Kidney (tissue), 14 donors: Measurements from ENCODE around the gene DAPL1. TPM values are rescaled to one million over a fixed set of nuclear protein-coding genes. Genes with fewer than 3 reads are reported as not detected.
"Not testable (repeated sequence)": the region's sequence is repeated elsewhere in the genome, so short reads cannot be mapped to it uniquely, and the experiment has no call there.

Source experiments
- DNase-seq, 5 donors: peaks; one replicate each; pipeline ENCODE4 v3.0.0-alpha.2; 2013 to 2020
- FAIRE-seq: peaks from 2 replicates; lab custom pipeline; 2012; peaks lifted over from hg19 to GRCh38; lab: Jason Lieb, UNC
- H3K27ac ChIP-seq, 2 donors: one replicate each; pipeline ENCODE4 v1.7.0; 2013; ENCODE audit warnings: low read depth in 2 of 2, low read length in 2 of 2, inconsistent platforms in 1 of 2
- H3K27me3 ChIP-seq: one replicate; pipeline ENCODE4 v1.7.1; 2013; ENCODE audit warnings: low read length, inconsistent platforms; ENCODE audit not compliant: control insufficient read depth, insufficient read depth
- H3K36me3 ChIP-seq, 3 donors: one replicate each; pipeline versions ENCODE4 v1.7.0 to v1.7.1; 2013; ENCODE audit warnings: low read length in 3 of 3, control low read depth in 1 of 3, inconsistent platforms in 1 of 3; ENCODE audit not compliant: insufficient read depth in 3 of 3, control insufficient read depth in 2 of 3
- H3K4me1 ChIP-seq, 3 donors: one replicate each; pipeline versions ENCODE4 v1.7.0 to v1.7.1; 2013; ENCODE audit warnings: low read length in 3 of 3, inconsistent platforms in 1 of 3, low read depth in 1 of 3; ENCODE audit not compliant: control insufficient read depth in 2 of 3, insufficient read depth in 2 of 3
- H3K4me3 ChIP-seq, 3 donors: one replicate each; pipeline versions ENCODE4 v1.7.0 to v1.8.1; 2013; ENCODE audit warnings: low read length in 3 of 3, control low read depth in 1 of 3, inconsistent platforms in 1 of 3
- H3K9ac ChIP-seq, 3 donors: one replicate each; pipeline versions ENCODE4 v1.7.0 to v1.7.1; 2013; ENCODE audit warnings: low read length in 3 of 3, control low read depth in 1 of 3, inconsistent platforms in 1 of 3
- H3K9me3 ChIP-seq, 3 donors: one replicate each; pipeline versions ENCODE4 v1.7.0 to v1.7.1; 2013; ENCODE audit warnings: low read length in 3 of 3, control low read depth in 1 of 3, inconsistent platforms in 1 of 3; ENCODE audit not compliant: control insufficient read depth in 2 of 3, insufficient read depth in 1 of 3
- intact Hi-C: fragments of 100-400 bp; cut with DNase I; formaldehyde crosslinking; loops from one replicate; pipeline ENCODE4 v1.11.1; 2022
- polyA plus RNA-seq: library from polyadenylated mRNA; stranded (reverse); fragments of 350-450 nt; fragmentation: Illumina TruSeq; extraction: RNeasy Lipid Tissue Mini Kit (QIAGEN cat#74804); gene quantifications from one replicate; pipeline ENCODE4 v1.2.3, GENCODE V29; 2014; ENCODE audit warnings: low read depth, low replicate concordance; ENCODE audit not compliant: insufficient read depth
- total RNA-seq: library from RNA; stranded (reverse); fragmentation: NEBNext Ultra II Directional; extraction: Animal tissue kit (Norgen Biotek cat#: 25700); gene quantifications from one replicate; pipeline ENCODE4 v1.2.1, GENCODE V29; 2021
- TF ChIP-seq, protein P1 (sequence below): IDR thresholded peaks from 3 replicates; pipeline ENCODE4 v1.5.1; 2012; ENCODE audit warnings: mild to moderate bottlenecking, moderate library complexity, borderline replicate concordance; ENCODE audit not compliant: insufficient read depth; ENCODE audit errors: extremely low read depth
- donor health status: control.
- donor health status: control.
- donor health status: control.
- donor health status: control.
- donor health status: control.
- donor health status: DM: yes; HTN: yes; CAD: no.
- donor health status: Normal renal cell carcinoma (clear cell type).

DAPL1 gene
- total and polyA plus RNA-seq, 2 donors from 2014 or later: 0.50 to 3.6 TPM

DNA sequence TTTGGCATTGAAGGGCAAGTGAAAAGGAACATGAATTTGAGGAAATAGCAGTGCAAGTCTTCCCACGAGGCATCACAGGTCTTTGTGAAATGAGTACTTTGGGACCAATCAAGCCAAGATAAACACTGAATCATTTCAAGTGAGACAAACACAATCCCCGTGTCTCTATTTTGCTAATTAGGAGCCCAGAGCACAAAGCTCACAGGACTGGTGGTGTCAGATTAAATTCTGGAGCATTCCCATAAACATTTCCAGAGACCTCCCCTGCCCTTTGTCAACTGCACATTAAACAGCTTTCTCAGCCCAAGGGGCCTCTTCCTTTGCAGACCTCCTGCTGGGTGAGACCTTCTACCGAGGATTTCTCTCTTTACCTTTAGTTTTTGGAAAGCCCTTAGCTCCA, 50.7 kb downstream of the DAPL1 start:
- H3K36me3 ChIP-seq: no peaks in the 10 kb centered on the region
- H3K4me3 ChIP-seq: no peak overlapping the region
- TF ChIP-seq, protein P1, sequence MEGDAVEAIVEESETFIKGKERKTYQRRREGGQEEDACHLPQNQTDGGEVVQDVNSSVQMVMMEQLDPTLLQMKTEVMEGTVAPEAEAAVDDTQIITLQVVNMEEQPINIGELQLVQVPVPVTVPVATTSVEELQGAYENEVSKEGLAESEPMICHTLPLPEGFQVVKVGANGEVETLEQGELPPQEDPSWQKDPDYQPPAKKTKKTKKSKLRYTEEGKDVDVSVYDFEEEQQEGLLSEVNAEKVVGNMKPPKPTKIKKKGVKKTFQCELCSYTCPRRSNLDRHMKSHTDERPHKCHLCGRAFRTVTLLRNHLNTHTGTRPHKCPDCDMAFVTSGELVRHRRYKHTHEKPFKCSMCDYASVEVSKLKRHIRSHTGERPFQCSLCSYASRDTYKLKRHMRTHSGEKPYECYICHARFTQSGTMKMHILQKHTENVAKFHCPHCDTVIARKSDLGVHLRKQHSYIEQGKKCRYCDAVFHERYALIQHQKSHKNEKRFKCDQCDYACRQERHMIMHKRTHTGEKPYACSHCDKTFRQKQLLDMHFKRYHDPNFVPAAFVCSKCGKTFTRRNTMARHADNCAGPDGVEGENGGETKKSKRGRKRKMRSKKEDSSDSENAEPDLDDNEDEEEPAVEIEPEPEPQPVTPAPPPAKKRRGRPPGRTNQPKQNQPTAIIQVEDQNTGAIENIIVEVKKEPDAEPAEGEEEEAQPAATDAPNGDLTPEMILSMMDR: no peak
- no peaks in the 10 kb centered on the region for H3K9me3 ChIP-seq
- intact Hi-C loops: no loop called here
- H3K27ac ChIP-seq: no peak overlapping the region
- FAIRE-seq (no peak), DNase-seq (peak in 3 of 5 donors; percentile 18 to 63 (median 63))
- peaks cover 3 to 4% (median 4%) of the 10 kb centered on the region in 3 donors for H3K4me1 ChIP-seq
- H3K9ac ChIP-seq: no peak overlapping the region
- no peaks in the 10 kb centered on the region for H3K27me3 ChIP-seq

DNA sequence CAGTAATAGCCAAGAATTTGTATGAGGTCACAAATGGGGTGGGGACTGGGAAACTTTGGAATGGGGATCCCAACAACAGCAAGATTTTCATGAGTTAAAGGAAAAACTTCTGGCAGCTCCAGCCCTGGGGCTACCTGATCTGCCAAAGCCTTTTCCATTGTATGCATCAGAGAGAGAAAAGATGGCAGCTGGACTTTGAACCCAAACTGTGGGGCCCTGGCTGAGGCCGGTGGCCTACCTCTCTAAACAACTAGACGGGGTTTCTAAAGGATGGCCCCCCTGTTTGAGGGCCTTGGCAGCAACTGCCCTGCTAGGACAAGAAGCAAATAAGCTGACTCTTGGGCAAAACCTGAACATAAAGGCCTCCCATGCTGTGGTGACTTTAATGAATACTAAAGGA, 52.4 kb downstream of the DAPL1 start:
- H3K4me3 ChIP-seq, H3K27ac ChIP-seq, H3K4me1 ChIP-seq, H3K9ac ChIP-seq, H3K36me3 ChIP-seq, H3K9me3 ChIP-seq, intact Hi-C loops, H3K27me3 ChIP-seq, FAIRE-seq, DNase-seq: not testable (repeated sequence)

DNA sequence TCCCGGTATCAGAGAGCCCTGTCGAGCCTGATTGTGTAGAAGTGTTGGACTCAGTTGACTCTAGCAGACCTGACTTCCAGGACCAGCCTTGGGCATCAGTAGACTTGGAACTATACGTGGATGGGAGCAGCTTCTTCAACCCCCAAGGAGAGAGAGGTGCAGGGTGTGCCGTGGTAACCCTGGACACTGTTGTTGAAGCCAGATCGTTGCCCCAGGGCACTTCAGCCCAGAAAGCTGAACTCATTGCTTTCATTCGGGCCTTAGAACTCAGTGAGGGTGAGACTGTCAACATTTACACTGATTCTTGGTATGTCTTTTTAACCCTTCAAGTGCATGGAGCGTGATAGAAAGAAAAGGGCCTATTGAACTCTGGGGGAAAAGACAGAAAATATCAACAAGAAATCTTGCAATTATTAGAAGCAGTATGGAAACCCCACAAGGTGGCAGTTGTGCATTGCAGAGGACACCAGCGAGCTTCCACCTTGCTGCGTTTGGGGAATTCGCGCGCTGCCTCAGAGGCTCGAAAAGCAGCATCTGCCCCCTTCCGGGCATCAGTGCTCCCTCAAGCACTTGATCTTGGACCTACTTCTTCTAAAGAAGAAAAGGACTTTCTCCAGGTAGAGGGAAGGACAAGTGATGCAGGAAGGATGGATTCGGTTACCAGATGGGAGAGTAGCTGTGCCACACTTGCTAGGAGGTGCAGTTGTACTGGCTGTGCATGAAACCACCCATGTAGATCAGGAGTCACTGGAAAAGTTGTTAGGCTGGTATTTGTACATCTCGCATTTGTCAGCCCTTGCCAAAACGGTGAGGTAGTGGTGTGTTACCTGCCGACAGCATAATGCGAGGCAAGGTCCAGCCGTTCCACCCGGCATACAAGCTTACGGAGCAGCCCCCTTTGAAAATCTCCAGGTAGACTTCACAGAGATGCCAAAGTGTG, 53.2 kb downstream of the DAPL1 start:
- H3K4me1 ChIP-seq, FAIRE-seq, H3K4me3 ChIP-seq, H3K36me3 ChIP-seq, DNase-seq, H3K9ac ChIP-seq, H3K27me3 ChIP-seq, H3K27ac ChIP-seq, intact Hi-C loops, H3K9me3 ChIP-seq: not testable (repeated sequence)

DNA sequence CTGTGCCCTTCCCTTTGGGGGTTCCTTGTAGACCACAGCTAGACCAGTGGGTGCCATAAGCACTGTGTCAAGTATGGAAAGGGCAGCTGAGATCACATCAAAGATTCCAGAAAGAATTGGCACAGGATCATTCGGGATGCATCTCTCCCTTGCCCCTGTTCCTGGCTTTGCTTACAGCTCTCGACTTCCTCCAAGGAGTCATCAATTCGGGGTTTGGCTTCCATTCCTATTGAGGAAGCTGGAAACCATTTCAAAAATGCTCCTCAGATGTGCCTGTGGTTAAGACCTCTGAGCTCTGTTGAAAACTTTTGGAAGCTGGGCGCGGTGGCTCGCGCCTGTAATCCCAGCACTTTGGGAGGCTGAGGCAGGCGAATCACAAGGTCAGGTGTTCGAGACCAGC, 65.1 kb downstream of the DAPL1 start:
- H3K27ac ChIP-seq, intact Hi-C loops, H3K9me3 ChIP-seq, H3K4me1 ChIP-seq, DNase-seq, H3K27me3 ChIP-seq, H3K4me3 ChIP-seq, H3K9ac ChIP-seq, H3K36me3 ChIP-seq, FAIRE-seq: not testable (repeated sequence)

DNA sequence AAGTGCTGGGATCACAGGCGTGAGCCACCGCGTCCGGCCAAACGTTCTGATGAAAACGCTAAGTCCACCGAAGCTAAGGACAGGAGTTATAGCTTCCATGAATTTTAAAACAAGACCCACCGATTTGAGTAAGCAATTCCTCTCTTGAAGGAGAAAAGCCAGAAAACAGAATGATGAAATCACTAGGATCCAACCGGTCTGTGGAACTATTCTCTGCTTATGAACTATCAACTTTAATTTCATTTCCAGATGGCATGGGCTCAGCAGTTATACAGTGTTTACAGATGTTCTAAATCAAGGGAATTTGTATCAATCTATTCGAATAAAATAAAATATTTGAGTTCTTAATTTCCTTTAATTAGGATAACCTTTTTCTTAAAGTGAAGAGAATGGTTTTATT, 66.5 kb downstream of the DAPL1 start:
- H3K9me3 ChIP-seq, H3K9ac ChIP-seq, DNase-seq, H3K27me3 ChIP-seq, FAIRE-seq, H3K27ac ChIP-seq, H3K4me3 ChIP-seq, intact Hi-C loops, H3K36me3 ChIP-seq, H3K4me1 ChIP-seq: not testable (repeated sequence)

DNA sequence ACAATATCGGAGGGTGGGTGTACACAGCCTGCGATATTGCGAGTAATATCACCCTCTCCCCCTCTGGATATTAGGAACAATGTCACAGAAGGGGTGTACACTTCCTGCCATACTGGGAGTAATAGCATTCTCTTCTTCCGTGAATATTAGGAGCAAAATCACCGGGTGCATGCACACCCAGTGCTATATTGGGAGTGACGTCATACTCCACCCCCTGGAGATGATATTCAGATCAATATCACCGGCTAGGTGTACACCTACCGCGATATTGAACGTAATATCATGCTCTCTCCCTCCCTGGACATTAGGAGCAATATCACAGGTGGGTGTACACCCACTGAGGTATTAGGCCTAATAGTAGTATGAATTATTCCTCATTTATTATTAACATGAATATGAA, 70.4 kb downstream of the DAPL1 start:
- DNase-seq, FAIRE-seq: not testable (repeated sequence)

More for the DNA sequence above, 70.4 kb downstream of the DAPL1 start:
- H3K9ac ChIP-seq, H3K4me1 ChIP-seq, H3K36me3 ChIP-seq, H3K27ac ChIP-seq, H3K9me3 ChIP-seq, H3K27me3 ChIP-seq, H3K4me3 ChIP-seq, intact Hi-C loops: not testable (repeated sequence)
